KBM-7 (cell line): ENCODE measurements around the gene ICAM5.
A peak's percentile ranks its signal among the peaks of the same experiment; 100 is the strongest.

Experiments
- DNase-seq: peaks from one replicate; pipeline ENCODE4 v3.0.0-alpha.2; 2015
- in situ Hi-C: fragments of 300-500 bp; cut with MboI; formaldehyde crosslinking; loops from 2 replicates; pipeline ENCODE4 v1.14.3; 2020; ENCODE audit warnings: low sequenced_read_pairs, low pct_unique_long_range_greater_than_20kb, mixed read lengths

ICAM5 gene

DNA sequence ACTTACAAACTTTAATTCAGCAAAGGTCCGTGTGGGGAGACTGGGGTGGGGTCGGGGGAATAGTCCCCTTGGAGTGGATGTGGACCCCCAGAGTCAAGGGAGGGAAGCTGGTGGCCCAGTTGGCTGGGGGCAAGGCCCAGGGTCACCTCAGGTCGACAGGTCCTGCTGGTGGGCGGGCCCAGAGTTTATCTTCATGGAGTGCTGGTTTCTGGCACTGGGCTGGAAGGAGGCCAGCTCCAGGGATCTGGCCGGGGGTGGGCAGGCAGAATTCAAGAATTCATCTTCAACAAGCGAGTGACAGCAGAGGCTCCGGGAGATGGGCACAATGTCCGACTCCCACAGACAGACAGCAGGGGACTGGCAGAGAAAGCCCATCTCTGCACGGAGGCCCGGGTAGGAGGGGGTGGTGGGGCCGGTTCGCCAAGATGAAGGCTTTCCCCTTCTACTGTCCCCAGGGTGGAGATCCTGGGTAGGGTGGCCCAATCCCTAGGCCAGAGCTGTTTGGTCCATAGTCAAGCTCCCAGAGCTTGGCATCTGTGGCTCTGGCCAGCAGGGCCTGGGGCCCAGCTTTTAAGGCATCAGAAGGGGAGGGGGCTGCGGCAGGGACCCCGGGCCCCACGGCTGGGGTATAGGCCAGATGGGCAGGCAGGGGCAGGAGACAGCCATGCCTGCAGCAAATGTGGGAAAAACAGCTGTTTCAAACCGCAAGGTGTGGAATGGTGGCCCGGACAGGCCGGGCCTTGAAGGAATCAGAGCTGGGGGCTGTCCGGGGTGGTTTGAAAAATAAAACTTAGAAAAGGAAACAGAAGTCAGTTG, 26.7 kb downstream of the ICAM5 start:
- DNase-seq = no peak

GRCh38 chr19:10317045-10317856, 27.5 kb downstream of the ICAM5 start:
- no peak for DNase-seq
- in situ Hi-C loops = no loop called here

More for the DNA sequence above, 26.7 kb downstream of the ICAM5 start:
- in situ Hi-C loops = no loop called here

- in situ Hi-C loops = no loop called here
- no peak for DNase-seq
Observed at GRCh38 chr19:10317857-10318462, 28.2 kb downstream of the ICAM5 start.

DNA sequence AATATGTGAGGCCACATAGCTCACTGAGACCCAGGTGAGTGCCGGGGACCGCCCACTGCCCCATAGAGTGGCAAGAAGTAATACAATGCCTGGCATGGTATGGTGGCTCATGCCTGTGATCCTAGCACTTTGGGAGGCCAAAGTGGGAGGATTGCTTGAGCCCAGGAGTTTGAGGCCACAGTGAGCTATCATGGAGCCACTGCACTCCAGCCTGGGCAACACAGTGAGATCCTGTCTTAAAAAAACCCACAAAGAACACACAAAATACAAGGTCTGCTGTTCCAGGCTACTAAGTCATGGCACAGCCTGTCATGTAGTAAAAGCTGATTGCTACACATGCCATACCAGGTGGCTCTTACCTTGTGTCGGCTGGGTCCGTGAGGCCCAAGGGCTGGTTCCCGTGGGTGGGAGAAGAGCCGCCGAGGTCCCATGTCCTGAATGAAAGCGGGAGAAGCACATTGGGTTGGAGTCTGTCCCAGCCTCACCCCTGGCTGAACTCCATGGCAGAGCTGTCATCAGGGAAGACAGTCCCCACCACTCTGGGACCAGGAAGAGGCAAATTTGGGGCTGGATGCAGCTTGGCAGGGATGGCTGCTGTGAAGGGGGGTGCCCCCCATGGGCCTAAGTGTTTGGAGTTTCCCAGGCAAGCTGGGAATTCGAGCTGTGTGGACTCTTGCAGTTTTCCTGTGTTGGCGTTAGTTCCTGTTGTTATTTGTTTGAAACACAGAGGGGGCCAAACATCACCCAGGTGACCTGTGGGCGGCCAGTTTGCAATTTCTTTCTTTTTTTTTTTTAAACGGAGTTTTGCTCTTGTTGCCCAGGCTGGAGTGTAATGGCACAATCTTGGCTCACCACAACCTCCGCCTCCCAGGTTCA, 29.3 kb downstream of the ICAM5 start:
- in situ Hi-C loops = no loop called here
- no peak for DNase-seq

GRCh38 chr19:10320602-10321416, 31.1 kb downstream of the ICAM5 start:
- no peak for DNase-seq
- in situ Hi-C loops = no loop called here

DNA sequence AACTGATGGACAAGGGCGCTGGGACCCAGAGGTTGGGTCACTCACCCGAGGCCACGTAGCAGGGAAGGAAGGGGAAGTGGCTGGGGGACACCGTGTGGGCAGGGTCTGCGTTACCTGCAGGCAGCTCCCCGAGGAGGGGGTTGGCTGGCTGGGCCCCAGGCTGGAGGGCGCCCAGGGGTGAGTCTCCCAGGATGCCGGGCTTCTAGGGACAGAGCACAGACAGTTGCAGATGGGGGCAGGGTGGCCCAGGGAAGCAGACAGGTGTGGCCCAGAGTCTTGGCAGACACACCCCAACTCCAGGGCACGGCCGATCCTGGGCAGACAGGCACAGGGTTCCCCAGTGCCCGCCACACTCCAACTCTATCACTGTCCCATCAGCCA, 31.7 kb downstream of the ICAM5 start:
- no peak for DNase-seq
- in situ Hi-C loops = no loop called here

- in situ Hi-C loops = no loop called here
- no peak for DNase-seq
Observed at GRCh38 chr19:10321874-10322835, 32.4 kb downstream of the ICAM5 start.

DNA sequence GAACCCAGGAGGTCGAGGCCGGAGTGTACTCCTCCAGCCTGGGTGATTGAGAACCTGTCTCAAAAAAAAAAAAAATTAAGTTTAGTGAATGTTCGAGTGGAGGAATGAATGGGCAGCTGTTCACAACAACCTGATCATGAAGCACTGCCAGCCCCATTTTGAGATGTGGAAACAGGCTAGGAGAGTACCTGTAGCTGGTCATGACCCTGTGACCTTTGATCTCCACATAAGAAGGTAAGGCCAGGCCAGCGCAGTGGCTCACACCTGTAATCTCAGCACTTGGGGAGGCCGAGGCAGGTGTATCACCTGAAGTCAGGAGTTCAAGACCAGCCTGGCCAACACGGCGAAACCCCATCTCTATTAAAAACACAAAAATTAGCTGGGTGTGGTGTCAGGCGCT, 36.0 kb downstream of the ICAM5 start:
- in situ Hi-C loops = no loop called here
- no peak for DNase-seq

DNA sequence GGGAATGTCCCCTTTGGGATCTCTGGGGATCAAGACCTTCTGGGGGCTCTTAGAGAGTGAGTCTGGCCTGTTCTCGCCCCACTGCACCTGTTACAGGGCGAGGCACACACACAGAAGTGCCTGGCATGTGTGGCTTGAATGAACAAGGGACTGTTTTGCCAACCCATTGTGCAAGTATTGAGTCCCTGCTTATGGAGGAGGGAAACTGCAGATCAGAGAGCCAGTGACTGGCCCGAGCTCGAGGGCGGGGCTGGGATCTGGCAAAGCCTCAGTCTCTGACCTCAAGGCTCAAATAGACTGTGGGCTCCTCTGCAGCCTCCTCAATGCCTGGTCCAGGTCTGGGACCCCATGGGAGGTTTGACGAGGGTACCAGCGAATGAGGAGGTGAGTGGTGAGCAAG, 38.0 kb downstream of the ICAM5 start:
- DNase-seq = no peak
- in situ Hi-C loops = no loop called here

DNA sequence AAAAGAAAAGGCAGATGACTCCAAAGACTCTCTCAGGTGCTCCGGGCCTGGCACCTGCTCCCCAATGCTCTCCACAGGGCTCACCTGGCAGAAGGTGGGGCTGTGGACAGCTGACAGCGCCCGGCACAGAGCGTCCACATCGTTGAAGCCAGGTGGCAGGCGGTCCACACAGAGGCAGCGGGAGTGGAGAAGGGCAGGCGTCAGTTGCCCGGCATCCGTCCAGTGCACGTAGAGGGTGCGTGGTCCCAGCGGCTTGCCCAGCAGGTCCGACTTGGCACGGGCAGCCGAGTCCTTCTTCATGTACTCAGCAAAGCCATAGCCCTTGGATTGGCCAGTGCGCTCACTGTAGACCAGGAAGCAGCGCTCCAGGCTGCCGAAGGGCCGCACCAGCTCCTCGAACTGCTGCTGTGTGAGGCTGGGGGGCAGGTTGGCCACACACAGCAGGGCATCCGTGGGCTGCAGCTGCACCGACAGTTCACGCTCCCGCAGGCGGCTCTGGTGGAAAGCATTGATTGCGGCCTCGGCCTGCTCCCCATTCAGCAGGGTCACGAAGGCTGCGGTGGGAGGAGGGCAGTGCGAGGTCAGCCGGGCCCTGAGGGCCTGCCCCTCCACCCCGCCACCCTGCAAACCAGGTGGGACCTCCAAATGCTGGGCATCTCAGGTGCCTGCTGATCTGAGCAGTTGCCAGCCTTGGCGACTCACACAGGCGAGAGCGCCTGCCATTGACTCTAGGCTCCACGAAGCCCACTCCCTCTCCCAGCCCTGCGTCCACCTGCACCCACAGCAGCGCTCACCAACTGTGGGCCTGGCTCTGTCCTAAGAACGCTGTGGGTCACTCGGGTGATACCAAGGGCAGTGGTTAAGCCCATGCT, 39.0 kb downstream of the ICAM5 start:
- in situ Hi-C loops = no loop called here
- DNase-seq = no peak

DNA sequence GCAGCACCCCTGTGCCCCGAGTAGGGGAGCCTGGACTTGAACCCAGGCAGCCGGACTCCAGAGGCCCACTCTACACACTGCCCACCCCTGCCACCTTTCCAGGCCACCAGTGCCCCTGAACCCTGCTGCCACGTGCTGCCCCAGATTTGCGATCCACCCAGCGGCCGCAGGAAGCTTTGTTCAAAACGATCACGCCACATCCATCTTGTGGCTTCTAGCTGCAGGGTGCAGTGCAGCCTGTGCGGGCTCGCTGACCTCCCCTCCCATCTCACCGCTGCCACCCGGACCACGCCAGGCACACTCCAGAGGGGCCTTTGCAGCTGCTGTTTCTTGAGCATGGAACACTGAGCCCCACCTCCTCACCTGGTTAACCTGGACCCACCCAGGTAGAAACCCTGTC, 39.8 kb downstream of the ICAM5 start:
- DNase-seq = no peak
- in situ Hi-C loops = no loop called here

DNA sequence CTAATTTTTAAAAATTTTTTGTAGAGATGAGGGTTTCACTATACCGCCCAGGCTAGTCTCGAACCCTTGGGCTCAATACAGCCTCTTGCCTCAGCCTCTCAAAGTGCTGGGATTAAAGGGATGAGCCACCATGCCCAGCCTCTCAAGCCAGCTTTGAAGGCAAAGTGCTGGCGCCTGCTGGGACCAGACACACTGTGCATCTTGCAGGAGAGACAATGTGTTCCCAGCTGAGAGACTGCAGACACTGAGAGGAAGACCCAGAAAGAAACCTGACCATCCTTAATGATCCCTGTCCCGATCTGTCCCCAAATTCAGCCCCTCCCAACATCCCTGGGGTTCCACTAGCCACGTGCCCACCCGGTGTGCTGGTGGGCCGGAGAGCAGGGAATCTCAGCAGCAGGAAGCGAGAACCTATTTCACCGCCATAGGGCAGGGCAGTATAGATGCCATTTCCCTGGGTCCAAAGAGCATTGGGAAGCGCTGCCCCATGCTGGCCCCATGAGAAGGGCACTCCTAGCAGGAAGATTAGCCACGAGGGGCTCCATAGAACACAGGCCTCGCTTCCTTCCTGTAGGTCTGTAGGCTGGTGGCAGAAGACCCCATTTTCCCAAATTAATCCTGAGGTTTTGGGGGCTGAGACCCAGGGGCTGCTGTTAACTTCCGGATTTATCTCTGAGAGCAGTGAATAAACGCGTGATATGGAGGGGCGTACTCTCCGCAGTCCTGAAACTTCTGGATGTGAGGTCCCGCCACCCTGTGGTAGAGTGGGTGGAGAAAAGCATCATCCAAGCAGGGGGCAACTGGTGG, 42.6 kb downstream of the ICAM5 start:
- DNase-seq = no peak

DNA sequence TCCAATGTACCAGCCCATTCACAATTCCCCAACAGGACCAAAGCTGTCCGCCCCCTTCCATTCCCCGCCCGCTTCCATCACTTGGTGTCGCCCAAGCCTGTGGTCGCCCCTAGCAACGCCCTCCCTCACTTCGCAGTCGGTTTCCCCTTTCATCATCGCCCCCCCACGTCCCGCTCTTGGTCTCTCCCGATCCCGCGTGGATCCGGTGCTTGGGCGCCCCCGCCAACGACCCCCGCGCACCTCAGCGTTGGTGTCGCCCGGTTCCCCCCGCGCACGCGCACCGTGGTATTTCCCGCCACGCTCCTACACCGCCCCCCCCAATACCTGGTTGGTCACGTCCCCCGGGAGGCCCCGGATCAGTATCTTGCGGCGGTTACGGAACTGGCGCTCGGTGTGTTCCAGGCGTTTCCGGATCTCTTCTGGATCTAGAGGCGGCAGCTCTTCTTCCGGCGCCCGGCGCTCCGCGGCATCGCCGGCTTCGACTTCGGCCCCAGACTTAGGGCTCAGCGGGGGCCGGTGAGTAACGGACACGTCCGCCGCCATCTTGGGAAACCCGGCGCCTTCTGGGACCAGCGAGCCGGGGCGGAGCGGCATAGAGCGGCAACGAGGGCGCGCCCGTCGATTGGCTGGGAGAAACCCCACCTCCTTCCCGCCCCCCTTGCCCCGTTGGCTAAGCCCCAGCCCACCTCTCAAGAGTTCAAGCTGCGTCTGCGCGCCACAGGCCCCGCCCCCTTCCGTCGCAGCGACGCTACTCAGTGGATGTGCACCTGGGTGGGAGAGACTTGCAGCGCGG, 43.4 kb downstream of the ICAM5 start, which contains the start of gene RAVER1:
Gene RAVER1, minus strand, starts transcription at position 565 of the 793 bp plus-strand sequence. Its CDS starts 22 bp downstream, at position 543.
- in situ Hi-C loops = no loop called here
- peak; percentile 95 for DNase-seq

More for the DNA sequence above, 42.6 kb downstream of the ICAM5 start:
- in situ Hi-C loops = no loop called here

DNA sequence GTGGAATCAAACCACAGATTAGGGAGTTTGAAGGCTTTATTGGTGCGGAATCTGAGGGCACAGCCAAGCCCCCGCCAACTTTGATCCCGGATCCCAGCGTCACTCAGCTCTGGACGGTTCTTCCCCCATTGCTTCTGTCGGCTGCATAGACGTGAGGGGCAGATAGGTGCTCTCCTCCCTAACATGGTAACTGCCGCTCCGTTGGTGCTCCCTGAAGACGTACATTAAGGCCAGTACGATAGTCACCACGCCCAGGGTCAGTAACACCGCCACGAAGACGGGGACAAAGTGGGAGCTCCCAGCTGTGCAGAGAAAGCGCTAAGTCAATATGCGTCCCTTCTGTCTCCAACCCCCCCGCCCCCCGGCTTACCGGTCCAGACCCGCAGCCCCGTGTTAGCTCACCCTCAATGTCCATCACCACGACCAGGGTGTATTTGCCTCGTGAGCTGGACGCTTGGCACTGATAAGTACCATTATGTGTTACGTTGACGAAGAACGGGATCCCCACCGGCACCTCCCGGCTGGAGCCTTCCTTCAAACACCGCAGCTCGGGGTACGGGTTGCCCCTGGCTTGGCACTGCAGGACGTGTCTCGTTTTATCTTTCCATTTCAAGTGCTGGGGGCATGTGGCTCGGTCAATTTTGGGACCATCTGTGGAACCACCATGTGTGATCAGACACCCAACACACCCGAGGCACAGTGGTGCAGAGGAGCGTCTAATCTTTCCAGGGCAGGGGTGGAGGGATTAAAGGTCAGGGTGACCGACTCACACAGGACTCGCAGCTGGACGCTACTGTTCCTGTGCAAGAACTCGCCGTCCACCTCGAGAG, 44.2 kb downstream of the ICAM5 start:
- in situ Hi-C loops = no loop called here
- DNase-seq = no peak
